HG03095 (cell line): ENCODE data around the gene FLT3.
"Not testable (repeated sequence)": the region's sequence is repeated elsewhere in the genome, so short reads cannot be mapped to it uniquely, and the experiment has no call there.

Experiments
- ATAC-seq: cut with Tn5 transposase; IDR thresholded peaks from one replicate; pipeline ENCODE4 v1.9.1; 2021; ENCODE audit warnings: moderate library complexity; ENCODE audit not compliant: unreplicated experiment

The FLT3 gene

GRCh38 chr13:28100150-28101121, at the start of gene FLT3:
Gene FLT3 (minus strand): TSS chr13:28100576. CDS start chr13:28100510, 66 bp downstream.
- peak; percentile 59 for ATAC-seq

- ATAC-seq: no peak
Observed at GRCh38 chr13:28147495-28147894, 47.1 kb upstream of the FLT3 start.

GRCh38 chr13:28145049-28145448, 44.7 kb upstream of the FLT3 start:
- ATAC-seq: no peak

- not testable (repeated sequence) for ATAC-seq
Observed at GRCh38 chr13:28141542-28141941, 41.2 kb upstream of the FLT3 start.

GRCh38 chr13:28140433-28141125, 40.2 kb upstream of the FLT3 start:
- no peak for ATAC-seq

- peak; percentile 41 for ATAC-seq
Observed at GRCh38 chr13:28138756-28139470, 38.5 kb upstream of the FLT3 start.

- ATAC-seq: peak; percentile 42
Observed at GRCh38 chr13:28138012-28138755, 37.8 kb upstream of the FLT3 start, which contains the start of gene PAN3. Gene PAN3 (plus strand): TSS chr13:28138545. CDS start chr13:28138658, 113 bp downstream.

- ATAC-seq: peak; percentile 1
Observed at GRCh38 chr13:28137596-28137995, 37.2 kb upstream of the FLT3 start.

- no peak for ATAC-seq
Observed at GRCh38 chr13:28136916-28137315, 36.5 kb upstream of the FLT3 start.

- no peak for ATAC-seq
Observed at GRCh38 chr13:28131646-28132045, 31.3 kb upstream of the FLT3 start.

- no peak for ATAC-seq
Observed at GRCh38 chr13:28129911-28130693, 29.7 kb upstream of the FLT3 start.

GRCh38 chr13:28128926-28129325, 28.6 kb upstream of the FLT3 start:
- no peak for ATAC-seq

- no peak for ATAC-seq
Observed at GRCh38 chr13:28128030-28128429, 27.7 kb upstream of the FLT3 start.

GRCh38 chr13:28121224-28121623, 20.8 kb upstream of the FLT3 start:
- no peak for ATAC-seq

- ATAC-seq: no peak
Observed at GRCh38 chr13:28120317-28120716, 19.9 kb upstream of the FLT3 start.

- no peak for ATAC-seq
Observed at GRCh38 chr13:28117689-28118377, 17.5 kb upstream of the FLT3 start.

GRCh38 chr13:28116736-28117135, 16.4 kb upstream of the FLT3 start:
- no peak for ATAC-seq

GRCh38 chr13:28110414-28110813, 10.0 kb upstream of the FLT3 start:
- no peak for ATAC-seq

- ATAC-seq: no peak
Observed at GRCh38 chr13:28106976-28107375, 6.6 kb upstream of the FLT3 start.
